Measurements from ENCODE around the gene RPL23. TPM values are rescaled to one million over a fixed set of nuclear protein-coding genes. Genes with fewer than 3 reads are reported as not detected.

Gene RPL23
- total and polyA plus RNA-seq, 9 of the 15 experiments (the other 6 are each of a cell fraction or from before 2014, with no cell fraction given), result 1,745 to 3,667 (median 3,096) TPM

- 0 out of 2 replicates have a peak, but pooled peaks have one; percentile 43 for TF ChIP-seq CBX1 (IDR thresholded peaks at IDR 0.05; ENCODE audit: low read depth)
- TF ChIP-seq ZBTB43 (CRISPR knock-in tag; IDR thresholded peaks at IDR 0.05), result no peak
- peak; percentile 69 for TF ChIP-seq BCOR (IDR thresholded peaks at IDR 0.05)
- TF ChIP-seq ESRRB (CRISPR knock-in tag; IDR thresholded peaks at IDR 0.05; ENCODE audit: borderline replicate concordance), result no peak
- no peak for TF ChIP-seq IFI16 (CRISPR knock-in tag; IDR thresholded peaks at IDR 0.05)
- no peak for TF ChIP-seq USF2 (CRISPR knock-in tag; IDR thresholded peaks at IDR 0.05)
- no peak for TF ChIP-seq SREBF1 (IDR thresholded peaks at IDR 0.05; ENCODE audit: borderline replicate concordance, low read depth, low read length)
- no peak for TF ChIP-seq BRD4 (IDR thresholded peaks at IDR 0.05)
- peak; percentile 24 for TF ChIP-seq RBM25 (IDR thresholded peaks at IDR 0.05; ENCODE audit: low read depth, low read length, severe bottlenecking)
- no peak for TF ChIP-seq TAF1 (IDR thresholded peaks at IDR 0.05; ENCODE audit: control insufficient read depth, extremely low read depth, insufficient read depth, low read length, severe bottlenecking)
Measured at GRCh38 chr17:38893113-38893512, 39.6 kb upstream of the RPL23 start (continued).
